DND-41 (cell line): ENCODE results near the gene FOXO6.

Experiments
- ATAC-seq: fragments of 200-7000 bp; cut with Tn5 transposase; 3 replicates; pipeline ENCODE4 v1.9.1; 2021; ENCODE audit warnings: low read depth; ENCODE audit not compliant: insufficient read depth
- DNase-seq: peaks from one replicate; pipeline ENCODE4 v3.0.0-alpha.2; 2020
- H2AFZ ChIP-seq: 2 replicates; pipeline ENCODE4 v1.6.0; 2012; ENCODE audit warnings: low read depth, low read length
- H3K27ac ChIP-seq: 2 replicates; pipeline ENCODE4 v1.5.1; 2012; ENCODE audit warnings: low read length, inconsistent platforms
- H3K27me3 ChIP-seq: fragments of 200-600 bp; sonication (generic); 2 replicates; pipeline ENCODE4 v1.6.0; 2012; ENCODE audit warnings: low read length, mild to moderate bottlenecking, inconsistent platforms; ENCODE audit not compliant: insufficient read depth, poor library complexity
- H3K36me3 ChIP-seq: 2 replicates; pipeline ENCODE4 v1.5.1; 2012; ENCODE audit warnings: low read length, inconsistent platforms; ENCODE audit not compliant: insufficient read depth
- H3K4me1 ChIP-seq: 2 replicates; pipeline ENCODE4 v1.5.1; 2012; ENCODE audit warnings: mild to moderate bottlenecking, low read length; ENCODE audit not compliant: insufficient read depth
- H3K4me2 ChIP-seq: 2 replicates; pipeline ENCODE4 v1.6.0; 2012; ENCODE audit warnings: mild to moderate bottlenecking, moderate library complexity, low read length, inconsistent platforms; ENCODE audit not compliant: insufficient read depth
- H3K4me3 ChIP-seq, 2 experiments: fragments of 200-600 bp in 1 of 2; shearing (Covaris generic) in 1 of 2; 2 replicates each; pipeline ENCODE4 v1.5.1; 2012 to 2016; ENCODE audit warnings: inconsistent platforms in 2 of 2, low read length in 2 of 2, mild to moderate bottlenecking in 2 of 2, low read depth in 1 of 2, moderate library complexity in 1 of 2
- H3K79me2 ChIP-seq: 2 replicates; pipeline ENCODE4 v1.6.0; 2012; ENCODE audit warnings: low read length, inconsistent platforms; ENCODE audit not compliant: insufficient read depth
- H3K9ac ChIP-seq: 2 replicates; pipeline ENCODE4 v1.6.0; 2012; ENCODE audit warnings: low read depth, mild to moderate bottlenecking, inconsistent platforms, low read length, moderate library complexity
- H3K9me3 ChIP-seq: 2 replicates; pipeline ENCODE4 v1.5.1; 2012; ENCODE audit warnings: low read length, moderate library complexity, mild to moderate bottlenecking, inconsistent platforms; ENCODE audit not compliant: insufficient read depth, severe bottlenecking
- H4K20me1 ChIP-seq: 2 replicates; pipeline ENCODE4 v1.6.0; 2012; ENCODE audit warnings: low read length; ENCODE audit not compliant: insufficient read depth
- CTCF ChIP-seq: IDR thresholded peaks from 2 replicates; pipeline ENCODE4 v1.5.1; 2012; ENCODE audit warnings: borderline replicate concordance, low read length, moderate library complexity, mild to moderate bottlenecking; ENCODE audit not compliant: poor library complexity, severe bottlenecking; ENCODE audit errors: extremely low read depth
- EZH2 ChIP-seq: IDR thresholded peaks from 3 replicates; pipeline ENCODE4 v1.6.1; 2012; ENCODE audit warnings: borderline replicate concordance, low read depth, mild to moderate bottlenecking, moderate library complexity, low read length, inconsistent platforms; ENCODE audit not compliant: severe bottlenecking

Gene FOXO6

GRCh38 chr1:41314376-41315145 is 46.7 kb upstream of the FOXO6 start:
- Histone ChIP-seq H2AFZ (no peak overlapping the region), H3K4me1 (no peaks in the 10 kb centered on the region), H3K9me3 (no peaks in the 10 kb centered on the region), H3K4me2 (no peak overlapping the region), H3K27me3 (peaks cover 11% of the 10 kb centered on the region), H3K36me3 (no peaks in the 10 kb centered on the region), H3K27ac (no peak overlapping the region), H4K20me1 (no peaks in the 10 kb centered on the region), H3K4me3 (no peak overlapping the region), H3K9ac (no peak overlapping the region), H3K79me2 (no peaks in the 10 kb centered on the region)
- ATAC-seq = no peak
- TF ChIP-seq EZH2 (no peak), CTCF (no peak)
- no peak for DNase-seq

- H3K9me3 ChIP-seq = no peaks in the 10 kb centered on the region
These were observed 46.0 kb upstream of the FOXO6 start for GRCh38 chr1:41315146-41315822.

GRCh38 chr1:41315871-41316270 is 45.4 kb upstream of the FOXO6 start:
- TF ChIP-seq EZH2 = no peak
- TF ChIP-seq CTCF = no peak
- Histone ChIP-seq H3K36me3 (no peaks in the 10 kb centered on the region), H3K4me3 (no peak overlapping the region), H3K79me2 (no peaks in the 10 kb centered on the region), H3K27ac (no peak overlapping the region), H3K27me3 (peaks cover 7% of the 10 kb centered on the region), H3K9ac (no peak overlapping the region), H3K9me3 (no peaks in the 10 kb centered on the region), H2AFZ (no peak overlapping the region), H3K4me2 (no peak overlapping the region), H3K4me1 (no peaks in the 10 kb centered on the region), H4K20me1 (no peaks in the 10 kb centered on the region)
- no peak for ATAC-seq
- no peak for DNase-seq

More at GRCh38 chr1:41315146-41315822, 46.0 kb upstream of the FOXO6 start:
- Histone ChIP-seq H3K27me3 (peaks cover 6% of the 10 kb centered on the region), H4K20me1 (no peaks in the 10 kb centered on the region), H3K79me2 (no peaks in the 10 kb centered on the region), H2AFZ (no peak overlapping the region), H3K4me2 (no peak overlapping the region), H3K4me3 (no peak overlapping the region), H3K27ac (no peak overlapping the region), H3K4me1 (no peaks in the 10 kb centered on the region), H3K36me3 (no peaks in the 10 kb centered on the region), H3K9ac (no peak overlapping the region)
- no peak for ATAC-seq
- TF ChIP-seq CTCF (no peak), EZH2 (no peak)
- no peak for DNase-seq
